Caco-2 (cell line): Measurements from ENCODE around the gene PCDH18. TPM values are rescaled to one million over a fixed set of nuclear protein-coding genes. Genes with fewer than 3 reads are reported as not detected.

Source experiments
- BruUV-seq: library from RNA; stranded (reverse); fragments of 400-500 nt; replicated peaks from 2 replicates; lab custom pipeline; 2021; lab: Mats Ljungman, UMichigan
- CTCF ChIA-PET: fragments of 300-600 bp; sonication (Branson Sonifier 250); formaldehyde crosslinking; loops from one replicate; lab custom pipeline; 2022; ENCODE audit warnings: antibody characterized with exemption; lab: Charles Lee
- POLR2A ChIA-PET: fragments of 300-600 bp; sonication (Branson Sonifier 250); formaldehyde crosslinking; loops from one replicate; lab custom pipeline; 2022; ENCODE audit warnings: antibody characterized with exemption; lab: Charles Lee
- DNase-seq, 2 experiments: peaks; one replicate each; pipeline versions ENCODE4 v3.0.0 to v3.0.0-alpha.2; 2020 to 2022
- H3K27me3 ChIP-seq: replicated peaks from 2 replicates; pipeline ENCODE4 v1.6.0; 2011; ENCODE audit warnings: low read length; ENCODE audit not compliant: control insufficient read depth, insufficient read depth
- H3K36me3 ChIP-seq: 2 replicates; pipeline ENCODE4 v1.5.1; 2011; ENCODE audit warnings: low read length; ENCODE audit not compliant: control insufficient read depth, insufficient read depth
- H3K4me1 ChIP-seq: fragments of 250-450 bp; sonication (Bioruptor Pico); 2 replicates; pipeline ENCODE4 v1.5.1; 2020; ENCODE audit warnings: mild to moderate bottlenecking
- H3K4me3 ChIP-seq: 2 replicates; pipeline ENCODE4 v1.5.1; 2011; ENCODE audit warnings: low read depth, mild to moderate bottlenecking, control low read depth, low read length
- H3K9me3 ChIP-seq: fragments of 250-450 bp; sonication (Bioruptor Pico); 2 replicates; pipeline ENCODE4 v1.5.1; 2020; ENCODE audit warnings: mild to moderate bottlenecking, moderate library complexity
- H3K27ac Mint-ChIP-seq: one replicate; pipeline ENCODE4 v1.8.0; 2022; ENCODE audit warnings: mixed read lengths; ENCODE audit not compliant: unreplicated experiment
- H3K27me3 Mint-ChIP-seq: one replicate; pipeline ENCODE4 v1.8.0; 2022; ENCODE audit warnings: mixed read lengths; ENCODE audit not compliant: insufficient read depth, unreplicated experiment
- H3K36me3 Mint-ChIP-seq: one replicate; pipeline ENCODE4 v1.8.0; 2022; ENCODE audit warnings: mild to moderate bottlenecking, mixed read lengths; ENCODE audit not compliant: insufficient read depth, unreplicated experiment
- H3K4me1 Mint-ChIP-seq: one replicate; pipeline ENCODE4 v1.8.0; 2022; ENCODE audit warnings: low read depth, mixed read lengths; ENCODE audit not compliant: unreplicated experiment
- H3K4me3 Mint-ChIP-seq: one replicate; pipeline ENCODE4 v1.8.0; 2022; ENCODE audit warnings: mild to moderate bottlenecking, moderate library complexity, mixed read lengths; ENCODE audit not compliant: unreplicated experiment
- H3K9me3 Mint-ChIP-seq: one replicate; pipeline ENCODE4 v1.8.0; 2022; ENCODE audit warnings: mixed read lengths; ENCODE audit not compliant: unreplicated experiment
- intact Hi-C: fragments of 100-400 bp; cut with micrococcal nuclease; formaldehyde crosslinking; loops from one replicate; pipeline ENCODE4 v1.10.0; 2022; ENCODE audit not compliant: unreplicated experiment
- total RNA-seq: library from RNA; stranded (reverse); gene quantifications from 2 replicates; pipeline ENCODE4 v1.2.3, GENCODE V29; 2022
- TF ChIP-seq, protein P1 (sequence below), 2 experiments: fragments of 200-600 bp in 1 of 2; IDR thresholded peaks; 1 replicate in 1 of 2; 2 replicates in 1 of 2; pipeline versions ENCODE4 v1.5.1 to v1.8.0; 2011 to 2022; ENCODE audit warnings: antibody characterized with exemption in 1 of 2, control low read depth in 1 of 2, inconsistent platforms in 1 of 2, low read depth in 1 of 2, low read length in 1 of 2, mild to moderate bottlenecking in 1 of 2, moderate library complexity in 1 of 2; ENCODE audit not compliant: insufficient read depth in 1 of 2, severe bottlenecking in 1 of 2, unreplicated experiment in 1 of 2

The PCDH18 gene
- total RNA-seq, 1 experiment from 2014 or later: 0.29 TPM

DNA sequence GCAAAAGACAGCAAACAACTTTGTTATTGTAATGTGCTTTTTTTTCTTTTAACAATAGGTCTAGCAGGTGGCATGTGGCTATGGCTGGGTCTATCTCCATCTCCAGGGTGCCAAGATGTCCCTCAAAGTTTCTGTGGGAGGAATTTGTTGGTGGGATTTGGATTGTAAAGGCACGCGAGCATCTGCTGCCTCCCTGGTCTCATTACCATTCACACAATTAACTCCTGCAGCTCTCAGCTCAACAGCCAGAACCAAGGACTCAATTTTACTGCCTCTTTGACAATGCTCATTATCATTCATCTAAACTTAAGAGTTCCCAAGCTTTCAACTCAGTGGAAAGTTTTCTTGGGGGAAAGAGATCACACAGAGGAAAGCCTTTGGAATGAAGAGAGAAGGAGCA, 10.9 kb upstream of the PCDH18 start:
- no peak overlapping the region for H3K4me3 Mint-ChIP-seq
- ChIA-PET POLR2A (no interaction called here), CTCF (no interaction called here)
- H3K4me1 ChIP-seq: peaks cover 6% of the 10 kb centered on the region; the same call in 1 of the 2 replicates
- TF ChIP-seq, protein P1, sequence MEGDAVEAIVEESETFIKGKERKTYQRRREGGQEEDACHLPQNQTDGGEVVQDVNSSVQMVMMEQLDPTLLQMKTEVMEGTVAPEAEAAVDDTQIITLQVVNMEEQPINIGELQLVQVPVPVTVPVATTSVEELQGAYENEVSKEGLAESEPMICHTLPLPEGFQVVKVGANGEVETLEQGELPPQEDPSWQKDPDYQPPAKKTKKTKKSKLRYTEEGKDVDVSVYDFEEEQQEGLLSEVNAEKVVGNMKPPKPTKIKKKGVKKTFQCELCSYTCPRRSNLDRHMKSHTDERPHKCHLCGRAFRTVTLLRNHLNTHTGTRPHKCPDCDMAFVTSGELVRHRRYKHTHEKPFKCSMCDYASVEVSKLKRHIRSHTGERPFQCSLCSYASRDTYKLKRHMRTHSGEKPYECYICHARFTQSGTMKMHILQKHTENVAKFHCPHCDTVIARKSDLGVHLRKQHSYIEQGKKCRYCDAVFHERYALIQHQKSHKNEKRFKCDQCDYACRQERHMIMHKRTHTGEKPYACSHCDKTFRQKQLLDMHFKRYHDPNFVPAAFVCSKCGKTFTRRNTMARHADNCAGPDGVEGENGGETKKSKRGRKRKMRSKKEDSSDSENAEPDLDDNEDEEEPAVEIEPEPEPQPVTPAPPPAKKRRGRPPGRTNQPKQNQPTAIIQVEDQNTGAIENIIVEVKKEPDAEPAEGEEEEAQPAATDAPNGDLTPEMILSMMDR (IDR thresholded peaks at IDR 0.05; ENCODE audit: insufficient read depth in 1 of 2, low read depth in 1 of 2, low read length in 1 of 2, severe bottlenecking in 1 of 2, unreplicated experiment in 1 of 2): no peak
- no TSS peak for BruUV-seq
- no peaks in the 10 kb centered on the region for H3K27me3 Mint-ChIP-seq
- intact Hi-C loops: no loop called here
- peaks cover 6% of the 10 kb centered on the region for H3K4me1 Mint-ChIP-seq
- H3K4me3 ChIP-seq: no peak overlapping the region
- no peak overlapping the region for H3K27ac Mint-ChIP-seq
- no peaks in the 10 kb centered on the region for H3K36me3 ChIP-seq
- no peaks in the 10 kb centered on the region for H3K9me3 ChIP-seq
- no peak for DNase-seq
- H3K36me3 Mint-ChIP-seq: no peaks in the 10 kb centered on the region
- H3K27me3 ChIP-seq: no peaks in the 10 kb centered on the region
- H3K9me3 Mint-ChIP-seq: no peaks in the 10 kb centered on the region

DNA sequence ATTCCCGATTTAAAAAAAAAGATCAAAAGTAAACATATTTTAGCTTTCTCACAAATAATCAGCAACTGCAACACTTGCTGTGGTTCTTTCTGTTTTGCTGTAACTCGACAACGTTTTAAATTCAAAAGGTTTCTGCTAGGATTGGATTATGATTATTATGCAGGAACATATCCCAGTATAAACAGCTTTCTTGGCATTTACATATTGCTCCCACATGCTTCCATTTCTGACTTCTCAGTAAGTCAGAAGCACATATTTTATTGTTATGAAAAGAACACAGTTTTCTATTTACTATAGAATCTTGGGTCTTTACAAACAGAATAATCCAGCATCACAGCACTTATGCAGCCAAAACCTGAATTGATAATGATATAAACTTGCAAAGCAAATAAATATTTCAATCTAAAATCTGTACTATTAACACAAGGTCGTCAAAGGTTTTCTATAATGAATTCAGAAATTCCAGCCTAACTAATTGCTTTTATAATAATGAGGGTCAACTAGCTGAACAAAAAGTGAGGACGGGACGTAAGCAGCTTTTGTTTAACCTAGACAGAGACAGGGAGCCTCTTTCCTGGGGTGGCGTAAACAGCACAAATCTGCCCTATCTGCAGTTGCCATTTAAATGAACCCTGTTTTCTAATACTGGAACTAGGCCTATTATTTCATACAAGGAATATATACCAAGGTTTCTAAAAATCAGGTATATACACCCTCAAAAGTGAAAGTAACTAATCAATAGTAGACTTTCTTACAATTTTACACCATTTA, 9.8 kb upstream of the PCDH18 start:
- H3K4me1 Mint-ChIP-seq: peaks cover 6% of the 10 kb centered on the region
- H3K4me3 Mint-ChIP-seq: no peak overlapping the region
- TF ChIP-seq, protein P1 (IDR thresholded peaks at IDR 0.05; ENCODE audit: insufficient read depth in 1 of 2, low read depth in 1 of 2, low read length in 1 of 2, severe bottlenecking in 1 of 2, unreplicated experiment in 1 of 2): no peak
- no peaks in the 10 kb centered on the region for H3K27me3 Mint-ChIP-seq
- Histone ChIP-seq H3K36me3 (no peaks in the 10 kb centered on the region), H3K9me3 (no peaks in the 10 kb centered on the region), H3K4me1 (peaks cover 9% of the 10 kb centered on the region; the same call in 1 of the 2 replicates), H3K4me3 (no peak overlapping the region), H3K27me3 (no peaks in the 10 kb centered on the region)
- no peaks in the 10 kb centered on the region for H3K9me3 Mint-ChIP-seq
- no peak for DNase-seq
- CTCF ChIA-PET: no interaction called here
- intact Hi-C loops: no loop called here
- BruUV-seq: no TSS peak
- POLR2A ChIA-PET: no interaction called here
- no peak overlapping the region for H3K27ac Mint-ChIP-seq
- no peaks in the 10 kb centered on the region for H3K36me3 Mint-ChIP-seq

DNA sequence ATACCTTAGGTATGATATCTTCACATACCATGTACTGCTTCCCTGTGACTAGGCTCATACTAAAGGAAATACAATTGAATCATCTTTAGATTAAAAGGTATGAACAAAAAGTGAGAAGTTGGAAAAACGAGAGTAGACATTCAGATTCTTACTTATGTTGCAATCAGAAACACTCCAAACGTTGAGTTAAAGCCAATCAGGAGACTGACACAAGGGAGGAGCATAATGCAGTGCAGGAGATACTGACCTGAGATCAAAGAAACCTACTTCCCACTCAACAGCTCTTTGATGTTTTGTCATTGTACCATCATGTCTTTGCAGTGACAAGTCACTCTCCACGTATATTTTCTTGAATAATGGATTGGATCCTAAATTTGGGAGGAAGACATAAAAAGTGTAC, 8.9 kb upstream of the PCDH18 start:
- Histone ChIP-seq H3K4me3 (no peak overlapping the region), H3K4me1 (peaks cover 9% of the 10 kb centered on the region; the same call in 1 of the 2 replicates), H3K36me3 (no peaks in the 10 kb centered on the region), H3K9me3 (no peaks in the 10 kb centered on the region), H3K27me3 (no peaks in the 10 kb centered on the region)
- ChIA-PET POLR2A (no interaction called here), CTCF (no interaction called here)
- intact Hi-C loops: no loop called here
- peaks cover 6% of the 10 kb centered on the region for H3K4me1 Mint-ChIP-seq
- no peak overlapping the region for H3K27ac Mint-ChIP-seq
- no peaks in the 10 kb centered on the region for H3K27me3 Mint-ChIP-seq
- BruUV-seq: no TSS peak
- H3K36me3 Mint-ChIP-seq: no peaks in the 10 kb centered on the region
- DNase-seq: no peak
- no peaks in the 10 kb centered on the region for H3K9me3 Mint-ChIP-seq
- H3K4me3 Mint-ChIP-seq: no peak overlapping the region
- TF ChIP-seq, protein P1 (IDR thresholded peaks at IDR 0.05; ENCODE audit: insufficient read depth in 1 of 2, low read depth in 1 of 2, low read length in 1 of 2, severe bottlenecking in 1 of 2, unreplicated experiment in 1 of 2): no peak
